ACC112 (cell line): ENCODE results near the gene FABP6.
"Not testable (repeated sequence)": the region's sequence is repeated elsewhere in the genome, so short reads cannot be mapped to it uniquely, and the experiment has no call there.

Source experiments
- H2AFZ ChIP-seq: fragments of 200-600 bp; sonication (generic); one replicate; pipeline ENCODE4 v1.6.0; 2017; ENCODE audit warnings: antibody characterized with exemption, low read length; ENCODE audit not compliant: unreplicated experiment
- H3K27ac ChIP-seq: fragments of 200-600 bp; sonication (generic); 2 replicates; pipeline ENCODE4 v1.5.1; 2014; ENCODE audit warnings: low read depth, mild to moderate bottlenecking, antibody characterized with exemption, low read length, moderate library complexity
- H3K27me3 ChIP-seq: fragments of 200-600 bp; sonication (generic); 2 replicates; pipeline ENCODE4 v1.6.1; 2014; ENCODE audit warnings: mild to moderate bottlenecking, antibody characterized with exemption, low read length, moderate library complexity, mixed read lengths; ENCODE audit not compliant: insufficient read depth
- H3K36me3 ChIP-seq: fragments of 200-600 bp; sonication (generic); 2 replicates; pipeline ENCODE4 v1.6.1; 2016; ENCODE audit warnings: mild to moderate bottlenecking, antibody characterized with exemption, low read length, moderate library complexity, mixed read lengths; ENCODE audit not compliant: insufficient read depth
- H3K4me1 ChIP-seq: fragments of 200-600 bp; sonication (generic); one replicate; pipeline ENCODE4 v1.6.1; 2016; ENCODE audit warnings: low read length, mixed read lengths; ENCODE audit not compliant: insufficient read depth, unreplicated experiment, control insufficient read depth
- H3K4me3 ChIP-seq: fragments of 200-600 bp; sonication (generic); 2 replicates; pipeline ENCODE4 v1.5.1; 2014; ENCODE audit warnings: mild to moderate bottlenecking, low read depth, low read length
- H3K79me2 ChIP-seq: fragments of 200-600 bp; sonication (generic); one replicate; pipeline ENCODE4 v1.6.0; 2016; ENCODE audit warnings: low read length; ENCODE audit not compliant: control insufficient read depth, unreplicated experiment, insufficient read depth

FABP6 gene

DNA sequence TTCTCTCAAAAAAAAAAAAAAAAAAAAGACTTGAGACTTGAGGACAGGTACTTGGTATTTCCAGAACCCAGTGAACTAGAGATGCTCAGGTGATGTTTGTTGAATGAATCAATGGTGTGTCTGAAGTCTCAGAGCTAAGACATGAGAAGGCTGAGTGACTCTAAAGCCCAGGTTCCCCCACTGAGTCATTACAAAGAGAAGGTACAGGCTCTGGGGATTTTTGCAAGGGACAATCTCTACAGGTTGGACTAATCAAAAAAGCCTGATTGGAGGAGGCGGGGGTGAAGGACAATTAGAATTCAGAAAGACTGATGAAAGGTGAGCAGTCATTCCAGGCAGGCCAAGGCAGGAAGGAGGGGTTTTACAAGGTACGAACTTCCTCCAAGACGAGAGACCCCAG lies 8.2 kb upstream of the FABP6 start:
- no peaks in the 10 kb centered on the region for H3K4me1 ChIP-seq
- no peaks in the 10 kb centered on the region for H3K79me2 ChIP-seq
- H3K27ac ChIP-seq: no peak overlapping the region
- no peak overlapping the region for H2AFZ ChIP-seq
- H3K27me3 ChIP-seq: peaks cover 6% of the 10 kb centered on the region; the same call in 1 of the 2 replicates
- no peak overlapping the region for H3K4me3 ChIP-seq
- H3K36me3 ChIP-seq: no peaks in the 10 kb centered on the region

DNA sequence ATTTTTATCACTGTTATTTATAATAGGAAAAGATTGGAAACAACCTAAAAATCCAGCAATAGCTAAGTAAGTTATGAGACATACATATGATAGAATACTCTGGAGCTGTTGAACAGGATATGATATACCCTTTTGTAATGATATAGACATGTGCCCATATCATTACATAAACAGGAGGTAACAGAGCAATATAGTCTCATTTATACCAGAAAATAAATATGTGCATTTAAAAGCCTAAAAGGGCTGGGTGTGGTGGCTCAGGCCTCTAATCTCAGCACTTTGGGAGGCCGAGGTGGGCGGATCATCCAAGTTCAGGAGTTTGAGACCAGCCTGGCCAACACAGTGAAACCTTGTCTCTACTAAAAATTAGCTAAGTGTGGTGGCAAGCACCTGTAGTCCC lies 2.3 kb upstream of the FABP6 start:
- Histone ChIP-seq H3K4me1 (peaks cover 16% of the 10 kb centered on the region), H3K27me3 (no peaks in the 10 kb centered on the region), H3K27ac (peak overlapping the region; percentile 15; the same call in 1 of the 2 replicates), H2AFZ (no peak overlapping the region), H3K36me3 (no peaks in the 10 kb centered on the region), H3K4me3 (no peak overlapping the region), H3K79me2 (no peaks in the 10 kb centered on the region)

DNA sequence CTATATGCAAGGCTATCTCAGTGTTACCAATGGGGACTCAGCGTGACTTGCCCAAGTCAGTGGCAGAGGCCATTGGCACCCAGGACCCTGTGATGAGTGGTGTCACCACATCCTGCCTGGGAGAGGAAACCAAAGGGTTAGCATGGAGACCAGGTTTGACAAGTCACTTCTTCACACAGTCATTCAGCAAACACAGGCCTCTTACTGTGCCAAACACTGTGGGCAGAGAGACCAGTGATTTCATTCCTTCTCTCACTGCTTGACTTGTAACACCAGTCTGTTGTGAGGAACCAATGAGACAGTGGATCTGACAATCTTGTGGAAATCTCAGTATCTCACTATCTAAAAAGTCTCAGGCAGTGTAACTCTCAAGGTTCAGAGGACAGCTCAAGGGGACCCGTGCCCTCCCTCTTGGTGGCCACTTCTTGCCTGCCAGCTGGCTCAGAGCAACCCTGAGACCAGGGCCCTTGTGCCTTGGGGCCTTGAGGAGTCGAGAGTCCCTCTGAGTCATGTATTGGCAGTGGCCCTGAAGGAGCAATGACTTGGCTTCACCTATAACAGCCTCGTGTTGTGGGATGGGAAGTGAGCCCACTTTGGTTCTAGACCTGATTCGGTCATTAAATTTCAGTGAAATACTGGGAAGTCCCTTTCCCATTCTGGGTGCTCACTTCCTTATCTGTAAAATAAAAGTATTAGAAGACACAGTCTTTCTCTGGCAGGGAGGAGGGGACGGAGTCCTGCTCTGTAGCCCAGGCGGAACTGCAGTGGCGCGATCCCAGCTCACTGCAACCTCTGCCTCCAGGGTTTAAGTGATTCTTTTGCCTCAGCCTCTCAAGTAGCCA lies 1.6 kb downstream of the FABP6 start:
- Histone ChIP-seq H3K36me3 (no peaks in the 10 kb centered on the region), H3K4me1 (peaks cover 16% of the 10 kb centered on the region), H3K27ac (no peak overlapping the region), H3K79me2 (no peaks in the 10 kb centered on the region), H3K27me3 (no peaks in the 10 kb centered on the region), H3K4me3 (no peak overlapping the region), H2AFZ (no peak overlapping the region)

- Histone ChIP-seq H3K27ac (no peak overlapping the region), H2AFZ (no peak overlapping the region), H3K27me3 (no peaks in the 10 kb centered on the region), H3K79me2 (no peaks in the 10 kb centered on the region), H3K4me1 (peaks cover 12% of the 10 kb centered on the region), H3K4me3 (no peak overlapping the region), H3K36me3 (no peaks in the 10 kb centered on the region)
These were observed 2.6 kb downstream of the FABP6 start for GRCh38 chr5:160231783-160232342.

DNA sequence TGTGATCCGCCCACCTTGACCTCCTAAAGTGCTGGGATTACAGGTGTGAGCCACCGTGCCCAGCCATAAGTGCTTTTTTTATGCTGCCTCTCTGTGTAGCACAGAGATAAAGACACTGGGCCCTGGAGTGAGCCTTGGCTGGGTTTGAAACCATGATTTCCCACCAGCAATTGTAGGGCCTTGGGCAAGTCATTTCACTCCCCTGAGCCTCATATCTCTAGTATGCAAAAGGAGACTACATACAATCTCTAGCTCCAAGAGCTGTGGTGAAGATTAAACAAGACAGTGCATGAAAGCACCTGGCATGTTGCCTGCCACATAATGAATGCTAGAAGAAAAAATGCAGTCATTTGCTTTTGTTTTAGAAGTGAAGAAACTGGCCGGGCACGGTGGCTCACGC lies 3.9 kb downstream of the FABP6 start:
- Histone ChIP-seq H3K27me3 (no peaks in the 10 kb centered on the region), H3K36me3 (no peaks in the 10 kb centered on the region), H3K27ac (no peak overlapping the region), H2AFZ (no peak overlapping the region), H3K4me3 (no peak overlapping the region), H3K4me1 (peaks cover 8% of the 10 kb centered on the region), H3K79me2 (no peaks in the 10 kb centered on the region)

DNA sequence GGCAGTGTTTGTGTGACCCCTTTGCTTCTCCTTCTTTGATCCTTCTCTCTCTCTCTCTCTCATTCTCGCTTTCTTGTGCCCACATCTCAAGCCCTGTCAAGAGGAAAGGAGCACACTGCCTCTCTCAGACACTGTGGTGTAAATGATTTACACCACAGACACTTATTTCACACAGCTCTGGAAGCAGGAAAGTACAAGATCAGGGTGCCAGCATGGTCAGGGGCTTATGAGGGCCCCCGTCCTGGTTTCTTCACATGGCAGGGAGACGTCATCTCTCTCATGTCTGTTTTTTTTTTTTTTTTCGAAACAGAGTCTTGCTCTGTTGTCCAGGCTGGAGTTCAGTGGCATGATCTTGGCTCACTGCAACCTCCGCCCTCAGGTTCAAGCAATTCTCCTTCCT lies 6.4 kb downstream of the FABP6 start:
- Histone ChIP-seq H3K36me3 (no peaks in the 10 kb centered on the region), H2AFZ (no peak overlapping the region), H3K79me2 (no peaks in the 10 kb centered on the region), H3K27ac (no peak overlapping the region), H3K27me3 (no peaks in the 10 kb centered on the region), H3K4me1 (peaks cover 5% of the 10 kb centered on the region), H3K4me3 (no peak overlapping the region)

DNA sequence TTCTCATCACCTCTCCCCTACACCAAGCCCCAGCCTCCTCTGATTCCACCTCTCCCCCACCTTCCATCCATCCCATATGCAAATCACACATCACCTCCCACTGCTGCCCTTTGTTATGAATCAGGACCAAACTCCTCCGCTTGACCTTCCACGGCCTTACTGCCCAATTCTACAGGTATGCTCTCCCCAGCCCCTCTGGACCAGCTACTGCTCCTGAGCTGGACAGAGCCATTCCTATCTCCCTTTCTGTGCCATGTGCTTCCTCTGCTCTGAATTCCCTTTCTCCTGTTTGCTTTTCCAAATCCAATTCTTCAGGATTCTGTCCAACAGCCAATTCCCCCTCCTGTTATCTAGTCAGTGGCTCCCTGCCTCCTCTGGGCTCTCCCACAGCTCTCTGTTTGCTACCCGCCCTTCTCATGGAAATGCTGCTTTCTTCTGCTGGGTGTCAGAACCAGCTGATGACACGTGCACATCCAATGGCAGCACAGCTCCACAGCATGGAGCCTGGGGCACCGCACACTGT lies 8.3 kb downstream of the FABP6 start:
- H3K27ac ChIP-seq: no peak overlapping the region
- no peaks in the 10 kb centered on the region for H3K27me3 ChIP-seq
- no peaks in the 10 kb centered on the region for H3K4me1 ChIP-seq
- H2AFZ ChIP-seq: no peak overlapping the region
- H3K4me3 ChIP-seq: no peak overlapping the region
- no peaks in the 10 kb centered on the region for H3K79me2 ChIP-seq
- no peaks in the 10 kb centered on the region for H3K36me3 ChIP-seq

DNA sequence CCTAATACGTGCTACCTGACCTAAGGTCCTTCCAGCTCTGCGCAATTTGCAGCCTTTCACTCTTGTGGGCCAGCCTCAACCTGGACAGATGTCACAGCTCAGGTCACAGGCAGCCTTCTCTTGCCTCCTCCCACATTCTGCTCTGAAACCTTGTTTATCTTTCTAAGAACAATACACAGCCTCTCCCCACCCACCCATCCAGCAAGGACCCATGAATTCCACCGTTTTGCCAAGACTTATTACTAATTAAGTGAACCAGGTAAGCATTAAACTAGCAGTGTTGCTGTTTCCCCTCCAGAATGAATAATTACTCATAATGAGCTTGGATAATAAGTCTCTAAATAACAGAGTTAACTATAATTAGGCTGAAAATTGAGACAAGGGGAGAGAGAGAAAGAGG lies 11.0 kb downstream of the FABP6 start:
- no peaks in the 10 kb centered on the region for H3K27me3 ChIP-seq
- H3K79me2 ChIP-seq: no peaks in the 10 kb centered on the region
- H3K4me3 ChIP-seq: no peak overlapping the region
- H2AFZ ChIP-seq: no peak overlapping the region
- no peaks in the 10 kb centered on the region for H3K36me3 ChIP-seq
- no peak overlapping the region for H3K27ac ChIP-seq
- no peaks in the 10 kb centered on the region for H3K4me1 ChIP-seq

DNA sequence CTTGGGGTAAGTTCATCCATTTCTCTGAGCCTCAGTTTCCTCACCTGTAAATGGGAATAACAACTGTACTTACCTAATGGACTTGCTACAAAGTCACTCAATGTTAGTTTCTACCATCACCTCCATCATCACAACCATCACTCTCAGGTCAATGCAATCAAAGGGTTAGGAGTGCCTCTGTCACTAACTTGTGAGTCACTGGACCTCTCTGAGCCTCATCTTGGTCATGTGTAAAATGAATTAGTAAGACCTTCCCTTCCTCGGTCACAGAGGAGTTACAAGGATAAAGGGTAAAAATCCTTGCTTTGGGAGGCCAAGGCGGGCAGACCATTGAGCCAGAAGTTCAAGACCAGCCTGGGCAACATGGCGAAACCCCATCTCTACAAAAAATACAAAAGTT lies 12.8 kb downstream of the FABP6 start:
- H3K27ac ChIP-seq: no peak overlapping the region
- H3K79me2 ChIP-seq: no peaks in the 10 kb centered on the region
- H3K4me1 ChIP-seq: no peaks in the 10 kb centered on the region
- H2AFZ ChIP-seq: no peak overlapping the region
- H3K4me3 ChIP-seq: no peak overlapping the region
- H3K27me3 ChIP-seq: no peaks in the 10 kb centered on the region
- H3K36me3 ChIP-seq: no peaks in the 10 kb centered on the region

DNA sequence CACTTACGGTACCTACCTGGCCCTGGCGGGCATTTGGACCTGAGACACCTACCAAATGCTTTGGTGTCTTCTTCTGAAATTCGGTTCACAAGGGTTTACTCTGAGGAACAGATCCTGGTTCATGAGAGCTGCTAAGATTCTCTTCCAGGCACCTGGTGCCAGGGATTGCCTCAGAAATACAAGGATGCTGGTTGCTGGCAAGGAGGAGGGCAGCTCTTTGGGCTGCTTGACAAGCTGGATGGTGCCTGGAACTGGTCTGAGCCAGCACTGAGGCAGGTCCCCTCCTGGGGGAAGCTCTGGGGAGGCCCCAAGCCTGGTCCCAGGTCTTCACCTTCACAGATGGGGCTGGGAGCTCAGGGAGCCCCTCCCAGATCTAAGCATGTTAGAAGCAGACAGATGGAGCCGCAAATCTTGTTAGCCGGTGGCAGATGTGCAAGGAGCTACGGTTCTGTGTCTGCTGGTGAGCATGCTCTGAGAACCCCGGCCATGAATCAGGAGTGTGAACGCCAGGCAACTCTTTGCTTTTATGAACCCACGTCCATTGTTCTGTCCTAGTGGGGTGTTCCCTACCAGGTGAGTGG lies 16.3 kb downstream of the FABP6 start:
- Histone ChIP-seq H3K79me2 (no peaks in the 10 kb centered on the region), H3K4me1 (no peaks in the 10 kb centered on the region), H3K4me3 (no peak overlapping the region), H3K27me3 (no peaks in the 10 kb centered on the region), H3K27ac (no peak overlapping the region), H3K36me3 (no peaks in the 10 kb centered on the region), H2AFZ (no peak overlapping the region)

GRCh38 chr5:160249570-160249969 lies 20.3 kb downstream of the FABP6 start:
- not testable (repeated sequence) for H3K27me3 ChIP-seq, H3K4me1 ChIP-seq, H2AFZ ChIP-seq, H3K27ac ChIP-seq, H3K79me2 ChIP-seq, H3K4me3 ChIP-seq, H3K36me3 ChIP-seq
